Measurements from ENCODE around the gene OR2L5.

- TF ChIP-seq, protein P1, sequence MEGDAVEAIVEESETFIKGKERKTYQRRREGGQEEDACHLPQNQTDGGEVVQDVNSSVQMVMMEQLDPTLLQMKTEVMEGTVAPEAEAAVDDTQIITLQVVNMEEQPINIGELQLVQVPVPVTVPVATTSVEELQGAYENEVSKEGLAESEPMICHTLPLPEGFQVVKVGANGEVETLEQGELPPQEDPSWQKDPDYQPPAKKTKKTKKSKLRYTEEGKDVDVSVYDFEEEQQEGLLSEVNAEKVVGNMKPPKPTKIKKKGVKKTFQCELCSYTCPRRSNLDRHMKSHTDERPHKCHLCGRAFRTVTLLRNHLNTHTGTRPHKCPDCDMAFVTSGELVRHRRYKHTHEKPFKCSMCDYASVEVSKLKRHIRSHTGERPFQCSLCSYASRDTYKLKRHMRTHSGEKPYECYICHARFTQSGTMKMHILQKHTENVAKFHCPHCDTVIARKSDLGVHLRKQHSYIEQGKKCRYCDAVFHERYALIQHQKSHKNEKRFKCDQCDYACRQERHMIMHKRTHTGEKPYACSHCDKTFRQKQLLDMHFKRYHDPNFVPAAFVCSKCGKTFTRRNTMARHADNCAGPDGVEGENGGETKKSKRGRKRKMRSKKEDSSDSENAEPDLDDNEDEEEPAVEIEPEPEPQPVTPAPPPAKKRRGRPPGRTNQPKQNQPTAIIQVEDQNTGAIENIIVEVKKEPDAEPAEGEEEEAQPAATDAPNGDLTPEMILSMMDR (IDR thresholded peaks at IDR 0.05): no peak
- TF ChIP-seq POLR2A (IDR thresholded peaks at IDR 0.05): no peak
Observed at GRCh38 chr1:248046536-248046935, 33.1 kb downstream of the OR2L5 start, which contains the start of gene OR2L3.

Measured in esophagus squamous epithelium (tissue), 4 donors.